Stomach (tissue), 9 donors: ENCODE data around the gene DNAH3. TPM values are rescaled to one million over a fixed set of nuclear protein-coding genes. Genes with fewer than 3 reads are reported as not detected.

Experiments
- DNase-seq, 2 donors: peaks; one replicate each; pipeline versions ENCODE4 v3.0.0 to v3.0.0-alpha.2; 2013 to 2019
- H3K27ac ChIP-seq, 5 donors: fragments of 200-600 bp in 4 of 5; sonication (generic) in 4 of 5; one replicate each; pipeline ENCODE4 v1.5.1; 2013 to 2019; ENCODE audit warnings: mild to moderate bottlenecking in 1 of 5, moderate library complexity in 1 of 5
- H3K27me3 ChIP-seq, 3 donors: fragments of 200-600 bp; sonication (generic); one replicate each; pipeline ENCODE4 v1.5.1; 2017 to 2019; ENCODE audit warnings: mixed run types in 1 of 3
- H3K36me3 ChIP-seq, 4 donors: fragments of 200-600 bp; sonication (generic); 1 replicate in 3 of 4; 2 replicates in 1 of 4; pipeline ENCODE4 v1.5.1; 2016 to 2019
- H3K4me1 ChIP-seq, 4 donors: fragments of 200-600 bp; sonication (generic); one replicate each; pipeline ENCODE4 v1.5.1; 2016 to 2019
- H3K4me3 ChIP-seq, 4 donors: fragments of 200-600 bp; sonication (generic) in 3 of 4; one replicate each; pipeline ENCODE4 v1.5.1; 2016 to 2019; ENCODE audit warnings: mild to moderate bottlenecking in 1 of 4
- H3K9me3 ChIP-seq, 4 donors: fragments of 200-600 bp; sonication (generic); one replicate each; pipeline ENCODE4 v1.5.1; 2016 to 2019
- CTCF ChIP-seq, 7 experiments: fragments of 450-650 bp in 4 of 7; fragments of 200-600 bp in 3 of 7; sonication (generic) in 3 of 7; IDR thresholded peaks; one replicate each; pipeline ENCODE4 v1.5.1; 2016 to 2019; ENCODE audit warnings: antibody characterized with exemption in 7 of 7, control low read depth in 2 of 7, mild to moderate bottlenecking in 1 of 7
- EP300 ChIP-seq: sonication (generic); formaldehyde crosslinking; IDR thresholded peaks from one replicate; pipeline ENCODE4 v1.6.1; 2017; ENCODE audit warnings: antibody characterized with exemption
- POLR2A ChIP-seq, 4 donors: fragments of 450-650 bp; IDR thresholded peaks; one replicate each; pipeline ENCODE4 v1.6.1; 2016; ENCODE audit warnings: antibody characterized with exemption in 4 of 4, control low read depth in 2 of 4, mild to moderate bottlenecking in 1 of 4, moderate library complexity in 1 of 4
- POLR2AphosphoS5 ChIP-seq, 3 donors: sonication (generic); formaldehyde crosslinking; IDR thresholded peaks; one replicate each; pipeline ENCODE4 v1.6.1; 2016; ENCODE audit warnings: antibody characterized with exemption in 3 of 3
- WGBS, 5 donors: extraction: QIAGEN DNeasy Blood & Tissue Kit in 3 of 5; methylation state at CpG; one replicate each; pipeline versions ENCODE4 v1.1.5 to v1.1.7; 2013 to 2018; 5-methylcytosine and 5-hydroxymethylcytosine counted together
- intact Hi-C: fragments of 100-400 bp; cut with DNase I; formaldehyde crosslinking; loops from one replicate; pipeline ENCODE4 v1.15.1; 2023; ENCODE audit warnings: low total_unique reads
- polyA plus RNA-seq, 3 donors: library from polyadenylated mRNA; stranded (reverse); fragments of 200-250 nt; gene quantifications; one replicate each; pipeline ENCODE4 v1.2.3, GENCODE V29; 2013
- total RNA-seq, 5 donors: library from RNA; depleted of rRNA; stranded (reverse); fragments of >200 nt; gene quantifications; one replicate each; pipeline versions ENCODE4 v1.1.0 to v1.2.3, GENCODE V29; 2014 to 2016
- donor health status: healthy with polysubstance abuse.
- donor health status: Bipolar disorder and iron deficiency.
- donor health status: healthy.

DNAH3 gene
- total and polyA plus RNA-seq, 8 donors, result 0.10 to 8.7 (median 0.18) TPM; not detected in 5

DNA sequence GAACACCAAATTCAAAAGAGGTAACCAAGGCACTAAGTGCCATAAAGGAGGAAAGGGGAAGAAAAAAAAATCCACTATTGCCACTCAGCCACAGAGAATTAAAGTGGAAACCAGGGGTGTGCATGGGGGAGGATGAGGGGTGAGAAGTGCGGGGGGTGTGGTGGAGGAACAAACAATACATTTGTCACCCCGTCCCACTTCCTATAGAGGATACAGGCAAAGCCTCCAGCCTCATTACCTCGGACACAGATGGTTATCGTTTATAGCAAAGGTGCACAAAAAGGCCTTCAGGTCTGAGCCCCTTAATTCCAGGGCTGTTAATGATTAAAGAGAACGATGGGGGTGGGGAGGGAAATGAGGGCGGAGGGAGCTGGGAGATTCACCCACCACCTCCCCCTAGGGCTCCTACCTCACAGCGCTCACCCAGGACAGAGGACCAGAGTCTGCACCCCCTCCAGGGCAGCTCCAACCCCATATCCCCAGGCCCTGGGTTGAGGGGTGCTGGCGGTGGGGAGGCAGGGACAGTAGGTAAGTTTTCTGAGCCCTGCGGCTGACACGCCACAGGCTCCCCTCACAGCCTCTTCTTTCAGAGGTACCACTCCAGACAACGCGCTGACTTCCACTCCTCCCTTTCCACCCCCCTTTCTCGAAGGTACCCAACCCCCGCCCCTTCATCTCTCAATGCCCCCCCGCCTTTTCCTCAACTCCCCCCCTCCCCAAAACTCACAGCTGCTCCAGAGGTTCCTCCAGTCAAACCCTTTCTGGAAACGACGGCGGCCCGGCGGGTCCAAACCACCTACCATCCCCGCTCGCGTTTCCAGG lies 251.0 kb downstream of the DNAH3 start:
- DNase-seq, result peak in 1 of 2 donors; percentile 75
- intact Hi-C loops, result loop anchor here (10.0 kb wide), 1 partner anchor 45 kb away; no protein-coding TSS in a partner anchor
- TF ChIP-seq EP300 (no peak), POLR2AphosphoS5 (IDR thresholded peaks at IDR 0.05) (peak in 1 of 3 donors; percentile 1)
- no peaks in the 10 kb centered on the region for H3K9me3 ChIP-seq
- peak overlapping the region; percentile 62 to 84 (median 69) for H3K4me3 ChIP-seq
- WGBS, 5 donors, result 0 to 2% (median 0%) methylated on average over 20 to 23 of the region's 23 CpGs
- peaks cover 58 to 78% (median 71%) of the 10 kb centered on the region in 4 donors for H3K4me1 ChIP-seq
- peaks cover 6 to 28% (median 17%) of the 10 kb centered on the region in 4 donors for H3K36me3 ChIP-seq
- H3K27ac ChIP-seq, result peak overlapping the region; percentile 98 to 99 (median 99)
- H3K27me3 ChIP-seq, result no peaks in the 10 kb centered on the region

DNA sequence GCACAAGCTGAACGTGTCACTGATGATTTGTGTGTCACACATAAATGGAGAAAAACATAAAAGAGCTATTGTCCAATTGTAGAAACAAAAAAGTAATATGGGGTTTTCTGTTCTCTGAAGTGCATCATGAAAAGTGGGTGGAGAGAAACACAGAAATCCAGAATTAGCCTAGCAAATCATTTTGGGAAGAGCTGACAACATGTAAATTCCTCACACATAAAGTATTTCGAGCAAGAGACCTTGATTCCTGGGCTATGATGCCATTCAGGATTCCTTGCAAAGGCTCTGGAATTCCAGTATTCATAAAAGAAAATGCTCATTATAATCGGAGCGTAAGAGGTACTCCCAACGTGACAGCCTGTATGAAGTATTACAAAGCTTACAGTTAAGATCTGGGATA lies 251.6 kb downstream of the DNAH3 start:
- Histone ChIP-seq H3K27me3 (no peaks in the 10 kb centered on the region), H3K27ac (peak overlapping the region in 4 of 5 donors; percentile 98 to 99 (median 98)), H3K9me3 (no peaks in the 10 kb centered on the region), H3K4me3 (peak overlapping the region; percentile 62 to 84 (median 69)), H3K4me1 (peaks cover 54 to 72% (median 64%) of the 10 kb centered on the region in 4 donors), H3K36me3 (peaks cover 6 to 34% (median 23%) of the 10 kb centered on the region in 4 donors)
- 9 to 17% (median 11%) methylated on average over 5 of the region's 5 CpGs for WGBS, 5 donors
- peak in 1 of 2 donors; percentile 57 for DNase-seq
- TF ChIP-seq POLR2A (IDR thresholded peaks at IDR 0.05), result no peak
- TF ChIP-seq POLR2AphosphoS5 (IDR thresholded peaks at IDR 0.05), result peak in 1 of 3 donors; percentile 27
- intact Hi-C loops, result no loop called here

- intact Hi-C loops, result no loop called here
- Histone ChIP-seq H3K27me3 (no peaks in the 10 kb centered on the region), H3K4me3 (peak overlapping the region in 2 of 4 donors; percentile 62 to 71), H3K27ac (peak overlapping the region in 4 of 5 donors; percentile 12 to 99 (median 98)), H3K36me3 (peaks cover 6 to 46% (median 31%) of the 10 kb centered on the region in 4 donors), H3K9me3 (no peaks in the 10 kb centered on the region), H3K4me1 (peaks cover 44 to 61% (median 53%) of the 10 kb centered on the region in 4 donors)
- no peak for DNase-seq
- 62 to 73% (median 68%) methylated on average over 3 of the region's 3 CpGs for WGBS, 5 donors
- TF ChIP-seq CTCF (IDR thresholded peaks at IDR 0.05) (no peak), POLR2AphosphoS5 (IDR thresholded peaks at IDR 0.05) (no peak), EP300 (no peak), POLR2A (IDR thresholded peaks at IDR 0.05) (no peak)
Measured at GRCh38 chr16:20897922-20898321, 252.7 kb downstream of the DNAH3 start.

GRCh38 chr16:20897253-20897897 lies 253.3 kb downstream of the DNAH3 start:
- H3K36me3 ChIP-seq, result peaks cover 6 to 51% (median 35%) of the 10 kb centered on the region in 4 donors
- H3K4me3 ChIP-seq, result peak overlapping the region in 1 of 4 donors; percentile 71
- intact Hi-C loops, result no loop called here
- 73 to 87% (median 82%) methylated on average over 4 of the region's 4 CpGs for WGBS, 5 donors
- H3K27me3 ChIP-seq, result no peaks in the 10 kb centered on the region
- TF ChIP-seq EP300, result no peak
- TF ChIP-seq POLR2AphosphoS5 (IDR thresholded peaks at IDR 0.05), result peak in 2 of 3 donors; percentile 28 to 45
- H3K27ac ChIP-seq, result peak overlapping the region in 3 of 5 donors; percentile 27 to 99 (median 98)
- H3K9me3 ChIP-seq, result no peaks in the 10 kb centered on the region
- DNase-seq, result no peak
- peaks cover 38 to 55% (median 47%) of the 10 kb centered on the region in 4 donors for H3K4me1 ChIP-seq

DNA sequence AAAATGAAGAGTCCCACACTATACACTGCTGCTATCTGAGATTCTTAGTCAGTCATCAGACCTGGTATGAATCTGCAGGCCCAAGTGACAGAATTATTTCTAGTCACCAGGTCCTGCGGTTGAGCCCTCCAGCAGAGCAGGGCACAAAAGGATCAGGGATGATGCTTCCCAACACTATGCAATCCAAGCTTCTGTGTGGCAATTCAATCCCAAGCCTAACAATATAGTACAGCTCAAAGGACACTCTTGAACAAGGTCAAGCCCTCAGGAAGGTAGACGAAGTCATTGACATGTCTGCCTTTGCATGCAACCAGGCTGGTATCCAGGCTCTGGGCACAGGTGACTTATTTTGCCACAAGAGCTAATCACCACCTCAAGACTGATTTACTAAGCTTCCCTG lies 256.3 kb downstream of the DNAH3 start:
- intact Hi-C loops, result no loop called here
- Histone ChIP-seq H3K36me3 (peaks cover 6 to 69% (median 45%) of the 10 kb centered on the region in 4 donors), H3K4me1 (peaks cover 27 to 57% (median 43%) of the 10 kb centered on the region in 4 donors), H3K27me3 (no peaks in the 10 kb centered on the region), H3K27ac (no peak overlapping the region), H3K4me3 (no peak overlapping the region), H3K9me3 (no peaks in the 10 kb centered on the region)
- 83 to 92% (median 86%) methylated on average over 2 of the region's 2 CpGs for WGBS, 5 donors
- no peak for DNase-seq
- TF ChIP-seq POLR2AphosphoS5 (IDR thresholded peaks at IDR 0.05) (no peak), CTCF (IDR thresholded peaks at IDR 0.05) (no peak), POLR2A (IDR thresholded peaks at IDR 0.05) (no peak), EP300 (no peak)
